Subcutaneous adipose tissue (tissue), 4 donors: ENCODE results near the gene PLCB2. TPM values are rescaled to one million over a fixed set of nuclear protein-coding genes. Genes with fewer than 3 reads are reported as not detected.

Experiments
- total RNA-seq, 4 donors: library from RNA; depleted of rRNA; stranded (reverse); fragments of >200 nt; gene quantifications; one replicate each; pipeline ENCODE4 v1.1.0, GENCODE V29; 2016
- TF ChIP-seq, protein P1 (sequence below): fragments of 450-650 bp; IDR thresholded peaks from one replicate; pipeline ENCODE4 v1.5.1; 2016; ENCODE audit warnings: low read depth, mild to moderate bottlenecking, control low read depth, antibody characterized with exemption, moderate library complexity

Gene PLCB2
- total RNA-seq, 4 donors from 2014 or later = 13.8 to 69.7 (median 20.2) TPM

DNA sequence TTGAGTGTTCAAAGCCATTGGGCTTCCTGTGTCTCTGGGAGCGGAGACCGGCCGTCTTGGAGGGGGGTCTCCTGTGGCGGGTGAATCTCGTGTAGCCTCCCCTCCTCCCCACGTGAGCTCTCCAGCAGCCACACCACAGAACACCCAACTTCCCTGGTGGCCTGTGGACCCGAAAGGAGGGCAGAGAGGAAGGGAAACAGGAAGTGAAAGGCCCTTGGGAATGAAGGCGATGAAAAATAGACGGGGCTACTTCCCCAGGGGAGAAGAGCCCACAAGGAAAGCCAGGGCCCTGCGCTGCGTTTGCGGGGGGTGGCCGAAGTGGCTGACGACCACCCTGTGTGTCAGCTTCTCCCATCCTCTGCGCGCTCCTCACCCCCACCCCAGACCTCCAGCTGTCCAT is 30.3 kb downstream of the PLCB2 start:
- TF ChIP-seq, protein P1, sequence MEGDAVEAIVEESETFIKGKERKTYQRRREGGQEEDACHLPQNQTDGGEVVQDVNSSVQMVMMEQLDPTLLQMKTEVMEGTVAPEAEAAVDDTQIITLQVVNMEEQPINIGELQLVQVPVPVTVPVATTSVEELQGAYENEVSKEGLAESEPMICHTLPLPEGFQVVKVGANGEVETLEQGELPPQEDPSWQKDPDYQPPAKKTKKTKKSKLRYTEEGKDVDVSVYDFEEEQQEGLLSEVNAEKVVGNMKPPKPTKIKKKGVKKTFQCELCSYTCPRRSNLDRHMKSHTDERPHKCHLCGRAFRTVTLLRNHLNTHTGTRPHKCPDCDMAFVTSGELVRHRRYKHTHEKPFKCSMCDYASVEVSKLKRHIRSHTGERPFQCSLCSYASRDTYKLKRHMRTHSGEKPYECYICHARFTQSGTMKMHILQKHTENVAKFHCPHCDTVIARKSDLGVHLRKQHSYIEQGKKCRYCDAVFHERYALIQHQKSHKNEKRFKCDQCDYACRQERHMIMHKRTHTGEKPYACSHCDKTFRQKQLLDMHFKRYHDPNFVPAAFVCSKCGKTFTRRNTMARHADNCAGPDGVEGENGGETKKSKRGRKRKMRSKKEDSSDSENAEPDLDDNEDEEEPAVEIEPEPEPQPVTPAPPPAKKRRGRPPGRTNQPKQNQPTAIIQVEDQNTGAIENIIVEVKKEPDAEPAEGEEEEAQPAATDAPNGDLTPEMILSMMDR = no peak

DNA sequence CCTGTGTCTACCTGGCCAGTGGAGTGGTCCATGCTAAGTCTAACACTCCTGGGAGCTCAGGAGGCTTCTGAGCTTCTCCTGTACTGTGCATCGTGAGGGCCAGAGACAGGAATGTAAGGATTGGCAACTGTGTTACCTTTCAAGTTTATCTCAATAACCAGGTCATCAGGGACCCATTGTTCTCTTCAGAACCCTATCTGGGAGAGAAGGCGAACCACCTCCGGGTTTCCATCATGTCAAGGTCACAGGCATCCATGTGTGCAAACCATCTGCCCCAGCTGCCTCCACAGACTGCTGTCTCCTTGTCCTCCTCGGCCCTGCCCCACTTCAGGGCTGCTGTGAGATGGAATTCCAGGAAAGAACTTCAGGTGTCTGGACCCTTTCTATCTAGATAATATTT is 30.8 kb downstream of the PLCB2 start:
- TF ChIP-seq, protein P1 = no peak

DNA sequence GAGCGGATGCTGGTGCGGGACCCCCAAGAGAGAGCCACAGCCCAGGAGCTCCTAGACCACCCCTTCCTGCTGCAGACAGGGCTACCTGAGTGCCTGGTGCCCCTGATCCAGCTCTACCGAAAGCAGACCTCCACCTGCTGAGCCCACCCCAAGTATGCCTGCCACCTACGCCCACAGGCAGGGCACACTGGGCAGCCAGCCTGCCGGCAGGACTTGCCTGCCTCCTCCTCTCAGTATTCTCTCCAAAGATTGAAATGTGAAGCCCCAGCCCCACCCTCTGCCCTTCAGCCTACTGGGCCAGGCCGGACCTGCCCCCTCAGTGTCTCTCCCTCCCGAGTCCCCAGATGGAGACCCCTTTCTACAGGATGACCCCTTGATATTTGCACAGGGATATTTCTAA is 31.8 kb downstream of the PLCB2 start:
- TF ChIP-seq, protein P1 = no peak

DNA sequence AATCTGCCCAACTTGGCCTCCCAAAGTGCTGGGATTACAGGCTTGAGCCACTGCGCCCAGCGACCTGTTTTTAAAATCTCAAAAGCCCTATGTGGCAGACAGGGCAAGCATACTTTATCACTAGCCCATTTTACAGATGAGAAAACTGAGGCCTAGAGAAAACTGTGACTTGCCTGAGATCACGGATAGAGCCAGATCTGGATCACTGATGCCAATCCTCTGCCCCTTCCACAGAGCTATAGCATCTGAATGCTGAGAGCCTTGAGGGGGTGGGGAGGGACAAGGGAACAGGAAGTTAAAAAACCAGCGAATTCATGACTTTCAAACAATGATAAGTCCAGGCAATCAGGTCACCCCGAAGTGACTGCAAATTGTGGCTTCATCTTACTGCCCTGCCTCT is 32.2 kb downstream of the PLCB2 start:
- TF ChIP-seq, protein P1 = no peak

DNA sequence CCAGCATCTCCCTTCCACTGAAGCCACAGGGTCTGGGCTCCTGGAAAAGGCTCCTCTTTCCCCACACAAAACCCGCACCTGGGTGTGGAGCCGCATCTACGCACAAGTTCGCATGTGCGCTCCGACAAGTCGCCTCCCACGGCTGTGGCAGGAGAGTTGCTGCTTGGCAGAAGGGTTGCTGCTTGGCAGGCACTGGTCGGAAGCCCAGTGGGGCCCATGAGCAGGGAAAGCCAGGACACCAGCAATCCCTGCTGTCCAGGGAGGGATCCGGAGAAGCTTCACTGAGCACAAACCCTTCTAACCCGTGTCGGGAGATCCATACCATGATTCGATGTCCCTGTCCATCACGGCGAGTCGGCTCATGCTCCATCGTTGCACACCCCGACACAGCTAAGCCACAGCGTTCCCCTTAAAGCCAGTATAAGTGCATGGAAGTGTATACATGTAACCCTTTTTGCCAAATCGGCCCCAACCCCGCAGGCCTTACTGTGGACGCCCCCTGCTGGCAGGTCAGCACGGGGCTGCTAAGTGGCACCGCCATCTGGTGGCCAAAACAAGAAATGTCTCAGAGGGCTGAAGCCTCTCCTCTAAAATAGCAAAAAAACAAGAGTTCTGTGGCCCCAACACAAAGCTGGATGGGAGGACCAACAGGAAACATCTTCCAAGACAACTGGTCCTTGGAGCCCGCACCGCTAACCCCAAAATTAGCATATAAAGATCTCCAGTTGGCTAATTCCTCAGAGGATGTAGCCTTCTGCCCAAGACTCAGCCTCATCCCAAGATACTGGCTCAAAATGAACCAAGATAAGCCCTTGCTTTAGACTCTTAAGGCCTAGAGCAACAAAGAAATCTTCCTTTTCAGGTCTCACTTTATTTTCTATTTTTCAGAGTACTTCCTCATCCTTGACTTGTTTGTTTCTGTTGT is 33.1 kb downstream of the PLCB2 start:
- TF ChIP-seq, protein P1 = no peak

DNA sequence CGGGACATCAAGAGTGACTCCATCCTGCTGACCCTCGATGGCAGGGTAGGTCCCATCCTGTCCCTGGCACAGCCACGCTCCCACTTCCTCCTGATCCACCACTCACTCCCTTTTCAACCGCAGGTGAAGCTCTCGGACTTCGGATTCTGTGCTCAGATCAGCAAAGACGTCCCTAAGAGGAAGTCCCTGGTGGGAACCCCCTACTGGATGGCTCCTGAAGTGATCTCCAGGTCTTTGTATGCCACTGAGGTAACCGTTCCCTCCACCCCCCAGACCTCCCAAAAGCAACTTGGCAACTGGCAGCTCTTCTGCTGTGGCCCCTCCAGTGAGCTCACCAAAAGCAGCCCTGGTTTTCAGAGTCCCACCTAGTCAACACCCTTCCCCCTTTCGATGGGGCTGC is 34.3 kb downstream of the PLCB2 start:
- TF ChIP-seq, protein P1 = no peak

DNA sequence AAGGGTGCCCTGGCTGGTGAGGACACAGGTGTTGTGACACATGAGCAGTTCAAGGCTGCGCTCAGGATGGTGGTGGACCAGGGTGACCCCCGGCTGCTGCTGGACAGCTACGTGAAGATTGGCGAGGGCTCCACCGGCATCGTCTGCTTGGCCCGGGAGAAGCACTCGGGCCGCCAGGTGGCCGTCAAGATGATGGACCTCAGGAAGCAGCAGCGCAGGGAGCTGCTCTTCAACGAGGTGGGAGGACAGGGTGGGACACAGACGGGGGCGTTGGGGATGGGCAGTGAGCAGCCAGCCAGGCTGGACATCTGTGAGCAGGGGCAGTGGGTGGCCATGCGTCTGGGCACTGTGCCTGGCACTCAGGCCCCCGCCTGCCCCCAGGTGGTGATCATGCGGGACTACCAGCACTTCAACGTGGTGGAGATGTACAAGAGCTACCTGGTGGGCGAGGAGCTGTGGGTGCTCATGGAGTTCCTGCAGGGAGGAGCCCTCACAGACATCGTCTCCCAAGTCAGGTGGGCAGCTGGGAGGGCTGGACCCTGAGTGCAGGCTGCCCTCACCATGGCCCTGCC is 35.2 kb downstream of the PLCB2 start:
- TF ChIP-seq, protein P1 = no peak
